Sigmoid colon (tissue), 4 donors: Measurements from ENCODE around the gene CST2.

Source experiments
- CTCF ChIP-seq, 4 experiments: fragments of 450-650 bp in 3 of 4; fragments of 200-600 bp in 1 of 4; IDR thresholded peaks; one replicate each; pipeline ENCODE4 v1.5.1; 2016 to 2019; ENCODE audit warnings: antibody characterized with exemption in 4 of 4, mild to moderate bottlenecking in 3 of 4, moderate library complexity in 2 of 4
- EP300 ChIP-seq, 4 donors: sonication (generic); formaldehyde crosslinking; IDR thresholded peaks; one replicate each; pipeline ENCODE4 v1.6.1; 2017; ENCODE audit warnings: antibody characterized with exemption in 4 of 4
- POLR2A ChIP-seq, 2 donors: fragments of 450-650 bp; IDR thresholded peaks; one replicate each; pipeline ENCODE4 v1.6.1; 2016; ENCODE audit warnings: antibody characterized with exemption in 2 of 2, mild to moderate bottlenecking in 2 of 2, moderate library complexity in 2 of 2
- POLR2AphosphoS5 ChIP-seq, 4 donors: sonication (generic); formaldehyde crosslinking; IDR thresholded peaks; one replicate each; pipeline ENCODE4 v1.6.1; 2017; ENCODE audit warnings: antibody characterized with exemption in 4 of 4

DNA sequence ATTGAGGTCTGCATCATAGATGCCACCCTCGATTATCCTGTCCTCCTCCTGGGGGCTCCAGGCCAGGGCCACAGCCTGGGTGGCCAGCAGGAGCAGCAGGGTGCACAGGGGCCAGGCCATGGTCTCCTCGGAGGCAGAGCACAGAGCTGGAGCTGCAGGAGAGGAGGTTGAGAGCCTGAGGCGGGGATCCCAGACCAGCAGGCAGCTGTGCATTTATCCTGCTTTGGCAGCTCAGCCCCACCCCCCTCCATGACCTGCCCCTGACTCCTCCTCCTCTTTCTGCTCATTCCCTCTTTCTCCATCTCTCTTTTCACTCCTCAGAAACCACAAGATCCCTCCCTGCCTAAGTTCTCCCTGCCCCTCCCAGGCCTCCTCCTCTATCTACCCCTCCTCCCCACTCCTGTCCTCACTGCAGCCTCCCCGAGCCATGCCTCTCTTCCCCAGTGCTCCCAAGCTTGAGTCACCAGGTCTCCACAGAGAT, at the start of gene CST2:
- TF ChIP-seq POLR2A (IDR thresholded peaks at IDR 0.05) (no peak), CTCF (IDR thresholded peaks at IDR 0.05) (no peak), EP300 (IDR thresholded peaks at IDR 0.05) (no peak), POLR2AphosphoS5 (IDR thresholded peaks at IDR 0.05) (no peak)
